Measurements from ENCODE around the gene FAM110A.
"Not testable (repeated sequence)": the region's sequence is repeated elsewhere in the genome, so short reads cannot be mapped to it uniquely, and the experiment has no call there.

Gene FAM110A

GRCh38 chr20:845941-846893 is 12.7 kb downstream of the FAM110A start:
- Histone ChIP-seq H3K36me3 (ENCODE audit: insufficient read depth, low read length) (no peaks in the 10 kb centered on the region), H4K20me1 (ENCODE audit: insufficient read depth, low read length, poor library complexity, severe bottlenecking) (no peaks in the 10 kb centered on the region), H3K79me2 (ENCODE audit: insufficient read depth, low read length) (peaks cover 49% of the 10 kb centered on the region), H3K9ac (ENCODE audit: low read depth, low read length, poor library complexity, severe bottlenecking) (peak overlapping the region; percentile 74), H3K27me3 (ENCODE audit: insufficient read depth, low read length, poor library complexity, severe bottlenecking) (no peaks in the 10 kb centered on the region), H3K9me2 (replicated peaks; ENCODE audit: low read depth, low read length) (no peaks in the 10 kb centered on the region), H3F3A (ENCODE audit: low read depth) (no peaks in the 10 kb centered on the region), H3K4me1 (ENCODE audit: insufficient read depth, low read length, poor library complexity, severe bottlenecking) (peaks cover 54% of the 10 kb centered on the region), H3K4me3 (ENCODE audit: low read length, poor library complexity, severe bottlenecking) (peak overlapping the region; percentile 73), H3K4me2 (ENCODE audit: low read depth, low read length, poor library complexity, severe bottlenecking) (peak overlapping the region; percentile 91), H2AFZ (ENCODE audit: low read length) (no peak overlapping the region), H3K9me3 (ENCODE audit: insufficient read depth, low read depth, low read length) (no peaks in the 10 kb centered on the region)
- TF ChIP-seq EZH2phosphoT487 (IDR thresholded peaks at IDR 0.05; ENCODE audit: borderline replicate concordance): no peak
- TF ChIP-seq CTCF (conservative IDR thresholded peaks at IDR 0.05; ENCODE audit: low read length): no peak

- Histone ChIP-seq H3F3A (ENCODE audit: low read depth) (no peaks in the 10 kb centered on the region), H3K4me2 (ENCODE audit: low read depth, low read length, poor library complexity, severe bottlenecking) (peak overlapping the region; percentile 91), H3K4me1 (ENCODE audit: insufficient read depth, low read length, poor library complexity, severe bottlenecking) (peaks cover 54% of the 10 kb centered on the region), H3K27me3 (ENCODE audit: insufficient read depth, low read length, poor library complexity, severe bottlenecking) (no peaks in the 10 kb centered on the region), H3K9me2 (replicated peaks; ENCODE audit: low read depth, low read length) (no peaks in the 10 kb centered on the region), H3K36me3 (ENCODE audit: insufficient read depth, low read length) (no peaks in the 10 kb centered on the region), H4K20me1 (ENCODE audit: insufficient read depth, low read length, poor library complexity, severe bottlenecking) (no peaks in the 10 kb centered on the region), H3K9me3 (ENCODE audit: insufficient read depth, low read depth, low read length) (no peaks in the 10 kb centered on the region), H3K9ac (ENCODE audit: low read depth, low read length, poor library complexity, severe bottlenecking) (peak overlapping the region; percentile 74), H3K4me3 (ENCODE audit: low read length, poor library complexity, severe bottlenecking) (peak overlapping the region; percentile 73), H2AFZ (ENCODE audit: low read length) (no peak overlapping the region), H3K79me2 (ENCODE audit: insufficient read depth, low read length) (peaks cover 44% of the 10 kb centered on the region)
- TF ChIP-seq EZH2phosphoT487 (IDR thresholded peaks at IDR 0.05; ENCODE audit: borderline replicate concordance): no peak
- no peak for TF ChIP-seq CTCF (conservative IDR thresholded peaks at IDR 0.05; ENCODE audit: low read length)
Measured at GRCh38 chr20:846894-847278, 13.4 kb downstream of the FAM110A start.

- no peaks in the 10 kb centered on the region for H3K9me2 ChIP-seq (replicated peaks; ENCODE audit: low read depth, low read length)
- H2AFZ ChIP-seq (ENCODE audit: low read length): no peak overlapping the region
- H3F3A ChIP-seq (ENCODE audit: low read depth): no peaks in the 10 kb centered on the region
- no peak for TF ChIP-seq EZH2phosphoT487 (IDR thresholded peaks at IDR 0.05; ENCODE audit: borderline replicate concordance)
- TF ChIP-seq CTCF (conservative IDR thresholded peaks at IDR 0.05; ENCODE audit: low read length): no peak
- H4K20me1 ChIP-seq (ENCODE audit: insufficient read depth, low read length, poor library complexity, severe bottlenecking): no peaks in the 10 kb centered on the region
- peak overlapping the region; percentile 74 for H3K9ac ChIP-seq (ENCODE audit: low read depth, low read length, poor library complexity, severe bottlenecking)
- H3K79me2 ChIP-seq (ENCODE audit: insufficient read depth, low read length): peaks cover 42% of the 10 kb centered on the region
- H3K4me2 ChIP-seq (ENCODE audit: low read depth, low read length, poor library complexity, severe bottlenecking): peak overlapping the region; percentile 91
- H3K36me3 ChIP-seq (ENCODE audit: insufficient read depth, low read length): no peaks in the 10 kb centered on the region
- H3K27me3 ChIP-seq (ENCODE audit: insufficient read depth, low read length, poor library complexity, severe bottlenecking): no peaks in the 10 kb centered on the region
- peak overlapping the region; percentile 73 for H3K4me3 ChIP-seq (ENCODE audit: low read length, poor library complexity, severe bottlenecking)
- no peaks in the 10 kb centered on the region for H3K9me3 ChIP-seq (ENCODE audit: insufficient read depth, low read depth, low read length)
- peaks cover 50% of the 10 kb centered on the region for H3K4me1 ChIP-seq (ENCODE audit: insufficient read depth, low read length, poor library complexity, severe bottlenecking)
Measured at GRCh38 chr20:848193-848592, 14.7 kb downstream of the FAM110A start.

- not testable (repeated sequence) for H3K4me3 ChIP-seq (ENCODE audit: low read length, poor library complexity, severe bottlenecking); H4K20me1 ChIP-seq (ENCODE audit: insufficient read depth, low read length, poor library complexity, severe bottlenecking); H2AFZ ChIP-seq (ENCODE audit: low read length); H3K4me2 ChIP-seq (ENCODE audit: low read depth, low read length, poor library complexity, severe bottlenecking); H3K9me3 ChIP-seq (ENCODE audit: insufficient read depth, low read depth, low read length); H3F3A ChIP-seq (ENCODE audit: low read depth); H3K36me3 ChIP-seq (ENCODE audit: insufficient read depth, low read length); H3K9me2 ChIP-seq (replicated peaks; ENCODE audit: low read depth, low read length); H3K27me3 ChIP-seq (ENCODE audit: insufficient read depth, low read length, poor library complexity, severe bottlenecking)
- H3K9ac ChIP-seq (ENCODE audit: low read depth, low read length, poor library complexity, severe bottlenecking): peak overlapping the region; percentile 74
- H3K79me2 ChIP-seq (ENCODE audit: insufficient read depth, low read length): peaks cover 42% of the 10 kb centered on the region
- H3K4me1 ChIP-seq (ENCODE audit: insufficient read depth, low read length, poor library complexity, severe bottlenecking): peaks cover 46% of the 10 kb centered on the region
Measured at GRCh38 chr20:848731-849130, 15.2 kb downstream of the FAM110A start.
